SJSA1 (cell line): ENCODE data around the gene ZNF597. TPM values are rescaled to one million over a fixed set of nuclear protein-coding genes. Genes with fewer than 3 reads are reported as not detected.

Experiments
- DNase-seq, 2 experiments: peaks; one replicate each; pipeline ENCODE4 v3.0.0-alpha.2; 2015 to 2020; ENCODE audit warnings: low spot score in 2 of 2, low read depth in 1 of 2
- H3K27ac ChIP-seq: fragments of 250-450 bp; sonication (Bioruptor Pico); 2 replicates; pipeline ENCODE4 v1.5.1; 2020; ENCODE audit warnings: mild to moderate bottlenecking, moderate library complexity
- H3K27me3 ChIP-seq: fragments of 250-450 bp; sonication (Bioruptor Pico); replicated peaks from 2 replicates; pipeline ENCODE4 v1.5.1; 2020; ENCODE audit warnings: mild to moderate bottlenecking, moderate library complexity
- H3K36me3 ChIP-seq: fragments of 250-450 bp; sonication (Bioruptor Pico); 2 replicates; pipeline ENCODE4 v1.5.1; 2020; ENCODE audit warnings: mild to moderate bottlenecking
- H3K4me1 ChIP-seq: fragments of 250-450 bp; sonication (Bioruptor Pico); replicated peaks from 2 replicates; pipeline ENCODE4 v1.6.1; 2021; ENCODE audit warnings: mild to moderate bottlenecking
- H3K4me3 ChIP-seq: fragments of 250-450 bp; sonication (Bioruptor Pico); 2 replicates; pipeline ENCODE4 v1.5.1; 2020; ENCODE audit warnings: mild to moderate bottlenecking
- H3K9me3 ChIP-seq: fragments of 250-450 bp; sonication (Bioruptor Pico); replicated peaks from 2 replicates; pipeline ENCODE4 v1.5.1; 2020; ENCODE audit warnings: mild to moderate bottlenecking
- total RNA-seq: library from RNA; depleted of rRNA; stranded (reverse); fragments of >200 nt; shearing (Covaris generic); gene quantifications from 2 replicates; pipeline ENCODE4 v1.2.3, GENCODE V29; 2014; rRNA removed

The ZNF597 gene
- total RNA-seq, 1 experiment from 2014 or later = 2.9 TPM

DNA sequence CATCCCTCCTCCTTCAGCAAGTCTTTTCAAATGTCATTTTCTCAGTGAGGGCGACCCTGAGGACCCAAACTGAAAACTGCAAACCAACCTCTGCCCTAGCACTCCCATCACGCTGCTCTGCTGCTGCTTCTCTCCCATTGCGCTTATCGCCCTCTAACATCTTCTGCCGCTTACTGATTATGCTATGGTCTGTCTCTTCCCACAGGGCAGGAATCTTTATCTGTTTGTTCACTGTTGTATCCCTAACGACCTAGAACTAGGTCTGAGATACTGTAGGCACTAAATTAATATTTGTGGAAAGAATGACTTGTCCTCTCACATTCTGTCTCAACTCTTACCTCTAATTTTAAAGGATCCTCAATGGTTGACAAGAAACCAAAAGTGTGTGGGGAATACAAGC is 55.0 kb downstream of the ZNF597 start:
- Histone ChIP-seq H3K27ac (no peak overlapping the region), H3K27me3 (no peaks in the 10 kb centered on the region), H3K36me3 (peaks cover 80% of the 10 kb centered on the region), H3K4me3 (no peak overlapping the region), H3K9me3 (peaks cover 31% of the 10 kb centered on the region), H3K4me1 (no peaks in the 10 kb centered on the region)
- no peak for DNase-seq

GRCh38 chr16:3383045-3383448 is 60.3 kb downstream of the ZNF597 start:
- DNase-seq = peak in 1 of 2 experiments; percentile 11
- Histone ChIP-seq H3K9me3 (peaks cover 53% of the 10 kb centered on the region), H3K4me3 (no peak overlapping the region), H3K36me3 (peaks cover 53% of the 10 kb centered on the region), H3K27me3 (no peaks in the 10 kb centered on the region), H3K4me1 (no peaks in the 10 kb centered on the region), H3K27ac (no peak overlapping the region)

Other genes starting within 250 kb of the ZNF597 start
- gene ZNF200, start 208.3 kb downstream of the ZNF597 start, total RNA-seq = 8.5 TPM in 2 replicates
- not detected in 2 replicates for gene MEFV, start 186.9 kb downstream of the ZNF597 start, total RNA-seq
- gene ZNF263, start 160.0 kb downstream of the ZNF597 start, total RNA-seq = 41.0 and 53.8 TPM in 2 replicates
- 2.1 and 11.1 TPM in 2 replicates for gene TIGD7, start 138.1 kb downstream of the ZNF597 start, total RNA-seq
- gene ZNF75A, start 138.0 kb downstream of the ZNF597 start, total RNA-seq = 15.5 and 16.8 TPM in 2 replicates
- gene OR2C1, start 87.6 kb downstream of the ZNF597 start, total RNA-seq = 0.08 TPM in 1 of 2 replicates, not detected in the other
- 8.1 and 15.1 TPM in 2 replicates for gene ZSCAN32, start 42.5 kb downstream of the ZNF597 start, total RNA-seq
- gene ZNF174, start 42.3 kb downstream of the ZNF597 start, total RNA-seq = 6.8 and 7.8 TPM in 2 replicates
- gene NAA60, start 176 bp upstream of the ZNF597 start, total RNA-seq = 4.6 and 6.8 TPM in 2 replicates
- gene C16orf90, start 52.0 kb upstream of the ZNF597 start, total RNA-seq = not detected in 2 replicates
- gene CLUAP1, start 57.5 kb upstream of the ZNF597 start, total RNA-seq = 17.4 and 37.6 TPM in 2 replicates
- not detected in 2 replicates for gene NLRC3, start 133.9 kb upstream of the ZNF597 start, total RNA-seq
- gene SLX4, start 168.1 kb upstream of the ZNF597 start, total RNA-seq = 3.5 and 6.0 TPM in 2 replicates
- gene DNASE1, start 211.2 kb upstream of the ZNF597 start, total RNA-seq = 9.9 and 12.9 TPM in 2 replicates